Measurements from ENCODE around the gene KCNF1. TPM values are rescaled to one million over a fixed set of nuclear protein-coding genes. Genes with fewer than 3 reads are reported as not detected.

The KCNF1 gene
- total and polyA plus RNA-seq, 4 donors, result 0.09 TPM; not detected in 3

DNA sequence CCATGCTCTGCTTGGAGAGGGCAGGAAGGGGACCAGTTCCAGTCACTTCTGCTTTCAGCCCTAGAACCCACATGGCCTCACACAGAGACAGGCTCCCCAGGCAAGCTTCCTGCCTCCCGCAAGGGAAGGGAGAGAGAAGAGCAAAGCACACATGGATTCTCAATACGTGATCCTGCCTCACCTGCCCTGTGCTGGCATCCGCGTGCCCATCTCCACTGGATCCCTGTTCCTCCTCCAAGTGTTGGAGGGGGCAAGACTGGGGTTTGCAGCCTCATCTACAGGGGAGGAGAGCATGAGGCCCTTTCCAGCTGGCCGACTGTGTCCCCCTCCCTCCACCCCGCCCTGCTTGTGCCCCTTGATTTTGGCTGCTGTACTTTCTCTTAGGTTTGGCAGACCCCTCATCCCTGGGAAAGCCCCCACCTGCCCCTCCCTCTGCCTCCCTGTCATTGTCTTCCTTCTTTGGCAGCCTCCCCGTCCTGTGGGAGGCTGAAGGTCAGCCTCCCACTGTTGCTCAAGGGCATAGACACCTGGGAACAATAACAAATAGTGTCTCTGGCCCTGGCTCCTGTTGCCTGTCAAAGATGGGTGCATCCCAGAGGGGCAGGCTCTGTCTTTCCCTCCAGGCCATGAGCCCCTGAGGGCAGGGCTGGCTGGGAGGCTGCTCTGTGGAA is 22.7 kb downstream of the KCNF1 start (continued):
- TF ChIP-seq, protein P1, sequence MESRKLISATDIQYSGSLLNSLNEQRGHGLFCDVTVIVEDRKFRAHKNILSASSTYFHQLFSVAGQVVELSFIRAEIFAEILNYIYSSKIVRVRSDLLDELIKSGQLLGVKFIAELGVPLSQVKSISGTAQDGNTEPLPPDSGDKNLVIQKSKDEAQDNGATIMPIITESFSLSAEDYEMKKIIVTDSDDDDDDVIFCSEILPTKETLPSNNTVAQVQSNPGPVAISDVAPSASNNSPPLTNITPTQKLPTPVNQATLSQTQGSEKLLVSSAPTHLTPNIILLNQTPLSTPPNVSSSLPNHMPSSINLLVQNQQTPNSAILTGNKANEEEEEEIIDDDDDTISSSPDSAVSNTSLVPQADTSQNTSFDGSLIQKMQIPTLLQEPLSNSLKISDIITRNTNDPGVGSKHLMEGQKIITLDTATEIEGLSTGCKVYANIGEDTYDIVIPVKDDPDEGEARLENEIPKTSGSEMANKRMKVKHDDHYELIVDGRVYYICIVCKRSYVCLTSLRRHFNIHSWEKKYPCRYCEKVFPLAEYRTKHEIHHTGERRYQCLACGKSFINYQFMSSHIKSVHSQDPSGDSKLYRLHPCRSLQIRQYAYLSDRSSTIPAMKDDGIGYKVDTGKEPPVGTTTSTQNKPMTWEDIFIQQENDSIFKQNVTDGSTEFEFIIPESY (IDR thresholded peaks at IDR 0.05), result no peak

DNA sequence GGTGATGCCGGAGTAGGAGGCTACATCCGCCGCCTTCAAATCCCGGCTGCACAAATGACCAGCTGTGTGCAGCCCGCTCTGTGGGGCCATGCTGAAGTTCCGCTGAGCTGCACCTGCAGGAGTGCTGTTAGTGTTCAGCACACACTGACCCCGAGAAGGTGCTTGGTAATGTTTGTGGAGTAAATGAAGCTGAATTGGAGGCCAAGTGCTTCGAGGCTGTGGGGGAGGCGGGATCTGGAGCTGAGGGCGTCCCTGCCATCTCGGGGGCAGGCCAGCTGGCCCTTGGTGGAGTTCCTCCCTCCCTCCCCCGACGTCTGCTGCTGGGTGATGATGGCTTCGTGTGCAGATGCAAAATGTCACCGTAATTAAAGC is 23.2 kb downstream of the KCNF1 start:
- WGBS, result 75% methylated on average over 15 of the region's 15 CpGs
- no peaks in the 10 kb centered on the region for H3K4me1 ChIP-seq (ENCODE audit: control insufficient read depth in 4 of 4, insufficient read depth in 4 of 4, low read length in 3 of 4)
- no peak overlapping the region for H3K27ac ChIP-seq (ENCODE audit: low read depth in 1 of 2, low read length in 2 of 2)
- no peak overlapping the region for H3K4me3 ChIP-seq (ENCODE audit: low read depth in 1 of 3, low read length in 3 of 3)
- TF ChIP-seq, protein P2, sequence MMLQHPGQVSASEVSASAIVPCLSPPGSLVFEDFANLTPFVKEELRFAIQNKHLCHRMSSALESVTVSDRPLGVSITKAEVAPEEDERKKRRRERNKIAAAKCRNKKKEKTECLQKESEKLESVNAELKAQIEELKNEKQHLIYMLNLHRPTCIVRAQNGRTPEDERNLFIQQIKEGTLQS (IDR thresholded peaks at IDR 0.05), result no peak
- H3K9ac ChIP-seq (ENCODE audit: low read depth in 1 of 2, low read length in 2 of 2), result no peak overlapping the region
- peaks cover 0 to 2% (median 0%) of the 10 kb centered on the region in 4 donors for H3K27me3 ChIP-seq (ENCODE audit: control insufficient read depth in 4 of 4, insufficient read depth in 4 of 4, low read length in 3 of 4)
- no peak for DNase-seq (ENCODE audit: low spot score)
- no peaks in the 10 kb centered on the region for H3K36me3 ChIP-seq (ENCODE audit: control insufficient read depth in 4 of 4, insufficient read depth in 3 of 4, low read depth in 1 of 4, low read length in 3 of 4)
- peaks cover 0 to 6% (median 2%) of the 10 kb centered on the region in 4 donors for H3K9me3 ChIP-seq (ENCODE audit: control insufficient read depth in 4 of 4, low read length in 3 of 4)

DNA sequence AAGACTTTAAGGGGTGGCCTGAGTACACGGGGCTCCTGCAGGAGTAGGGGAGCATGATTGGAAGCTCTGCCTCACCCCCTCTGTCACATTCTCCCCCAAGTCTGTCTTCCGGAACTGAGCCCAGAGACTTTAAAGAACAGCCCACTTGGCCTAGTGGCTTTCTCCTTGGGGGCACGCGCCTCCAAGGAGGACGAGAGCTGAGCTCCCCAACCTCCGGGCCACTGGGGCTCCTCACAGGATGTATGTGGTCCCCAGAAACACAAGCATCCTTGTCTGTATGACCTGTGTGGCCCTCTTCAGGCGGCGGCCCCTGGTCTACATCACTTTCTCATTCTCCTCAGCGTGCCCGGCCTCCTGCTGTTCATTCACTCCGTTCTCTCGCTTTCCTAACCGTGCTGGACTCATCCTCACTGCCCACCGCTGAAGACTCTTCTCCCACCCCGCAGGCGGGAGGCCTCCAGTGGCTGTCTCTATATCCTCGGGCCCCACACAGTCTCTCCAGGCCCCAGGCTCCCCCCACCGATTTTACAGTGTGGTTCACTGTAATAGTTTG is 23.7 kb downstream of the KCNF1 start:
- Histone ChIP-seq H3K36me3 (ENCODE audit: control insufficient read depth in 4 of 4, insufficient read depth in 3 of 4, low read depth in 1 of 4, low read length in 3 of 4) (no peaks in the 10 kb centered on the region), H3K9ac (ENCODE audit: low read depth in 1 of 2, low read length in 2 of 2) (no peak overlapping the region), H3K9me3 (ENCODE audit: control insufficient read depth in 4 of 4, low read length in 3 of 4) (peaks cover 0 to 6% (median 2%) of the 10 kb centered on the region in 4 donors), H3K4me3 (ENCODE audit: low read depth in 1 of 3, low read length in 3 of 3) (no peak overlapping the region), H3K27ac (ENCODE audit: low read depth in 1 of 2, low read length in 2 of 2) (no peak overlapping the region), H3K27me3 (ENCODE audit: control insufficient read depth in 4 of 4, insufficient read depth in 4 of 4, low read length in 3 of 4) (peaks cover 0 to under 1% (median 0%) of the 10 kb centered on the region in 4 donors), H3K4me1 (ENCODE audit: control insufficient read depth in 4 of 4, insufficient read depth in 4 of 4, low read length in 3 of 4) (no peaks in the 10 kb centered on the region)
- DNase-seq (ENCODE audit: low spot score), result no peak
- no peak for TF ChIP-seq NR2F2 (IDR thresholded peaks at IDR 0.05)
- TF ChIP-seq YY1 (IDR thresholded peaks at IDR 0.05), result no peak
- TF ChIP-seq, protein P3, sequence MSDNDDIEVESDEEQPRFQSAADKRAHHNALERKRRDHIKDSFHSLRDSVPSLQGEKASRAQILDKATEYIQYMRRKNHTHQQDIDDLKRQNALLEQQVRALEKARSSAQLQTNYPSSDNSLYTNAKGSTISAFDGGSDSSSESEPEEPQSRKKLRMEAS (IDR thresholded peaks at IDR 0.05), result no peak
- no peak for TF ChIP-seq EGR1 (IDR thresholded peaks at IDR 0.05; ENCODE audit: low read depth in 2 of 2)
- no peak for TF ChIP-seq TAF1 (conservative IDR thresholded peaks at IDR 0.05)
- TF ChIP-seq HNF4G (IDR thresholded peaks at IDR 0.05), result no peak
- no peak for TF ChIP-seq GABPA (IDR thresholded peaks at IDR 0.05 in 1 of 2, conservative IDR thresholded peaks at IDR 0.05 in 1 of 2)
- TF ChIP-seq HNF4A (conservative IDR thresholded peaks at IDR 0.05), result no peak
- TF ChIP-seq SP1 (IDR thresholded peaks at IDR 0.05), result no peak
- no peak for TF ChIP-seq JUND (IDR thresholded peaks at IDR 0.05)
- TF ChIP-seq RAD21 (IDR thresholded peaks at IDR 0.05), result no peak
- TF ChIP-seq, protein P2 (IDR thresholded peaks at IDR 0.05), result no peak
- no peak for TF ChIP-seq FOXA2 (IDR thresholded peaks at IDR 0.05)
- TF ChIP-seq, protein P4, sequence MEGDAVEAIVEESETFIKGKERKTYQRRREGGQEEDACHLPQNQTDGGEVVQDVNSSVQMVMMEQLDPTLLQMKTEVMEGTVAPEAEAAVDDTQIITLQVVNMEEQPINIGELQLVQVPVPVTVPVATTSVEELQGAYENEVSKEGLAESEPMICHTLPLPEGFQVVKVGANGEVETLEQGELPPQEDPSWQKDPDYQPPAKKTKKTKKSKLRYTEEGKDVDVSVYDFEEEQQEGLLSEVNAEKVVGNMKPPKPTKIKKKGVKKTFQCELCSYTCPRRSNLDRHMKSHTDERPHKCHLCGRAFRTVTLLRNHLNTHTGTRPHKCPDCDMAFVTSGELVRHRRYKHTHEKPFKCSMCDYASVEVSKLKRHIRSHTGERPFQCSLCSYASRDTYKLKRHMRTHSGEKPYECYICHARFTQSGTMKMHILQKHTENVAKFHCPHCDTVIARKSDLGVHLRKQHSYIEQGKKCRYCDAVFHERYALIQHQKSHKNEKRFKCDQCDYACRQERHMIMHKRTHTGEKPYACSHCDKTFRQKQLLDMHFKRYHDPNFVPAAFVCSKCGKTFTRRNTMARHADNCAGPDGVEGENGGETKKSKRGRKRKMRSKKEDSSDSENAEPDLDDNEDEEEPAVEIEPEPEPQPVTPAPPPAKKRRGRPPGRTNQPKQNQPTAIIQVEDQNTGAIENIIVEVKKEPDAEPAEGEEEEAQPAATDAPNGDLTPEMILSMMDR (IDR thresholded peaks at IDR 0.05; ENCODE audit: low read depth, low read length, missing input control), result no peak
- TF ChIP-seq RXRA (IDR thresholded peaks at IDR 0.05), result no peak
- TF ChIP-seq FOXA1 (IDR thresholded peaks at IDR 0.05), result no peak
- TF ChIP-seq, protein P5, sequence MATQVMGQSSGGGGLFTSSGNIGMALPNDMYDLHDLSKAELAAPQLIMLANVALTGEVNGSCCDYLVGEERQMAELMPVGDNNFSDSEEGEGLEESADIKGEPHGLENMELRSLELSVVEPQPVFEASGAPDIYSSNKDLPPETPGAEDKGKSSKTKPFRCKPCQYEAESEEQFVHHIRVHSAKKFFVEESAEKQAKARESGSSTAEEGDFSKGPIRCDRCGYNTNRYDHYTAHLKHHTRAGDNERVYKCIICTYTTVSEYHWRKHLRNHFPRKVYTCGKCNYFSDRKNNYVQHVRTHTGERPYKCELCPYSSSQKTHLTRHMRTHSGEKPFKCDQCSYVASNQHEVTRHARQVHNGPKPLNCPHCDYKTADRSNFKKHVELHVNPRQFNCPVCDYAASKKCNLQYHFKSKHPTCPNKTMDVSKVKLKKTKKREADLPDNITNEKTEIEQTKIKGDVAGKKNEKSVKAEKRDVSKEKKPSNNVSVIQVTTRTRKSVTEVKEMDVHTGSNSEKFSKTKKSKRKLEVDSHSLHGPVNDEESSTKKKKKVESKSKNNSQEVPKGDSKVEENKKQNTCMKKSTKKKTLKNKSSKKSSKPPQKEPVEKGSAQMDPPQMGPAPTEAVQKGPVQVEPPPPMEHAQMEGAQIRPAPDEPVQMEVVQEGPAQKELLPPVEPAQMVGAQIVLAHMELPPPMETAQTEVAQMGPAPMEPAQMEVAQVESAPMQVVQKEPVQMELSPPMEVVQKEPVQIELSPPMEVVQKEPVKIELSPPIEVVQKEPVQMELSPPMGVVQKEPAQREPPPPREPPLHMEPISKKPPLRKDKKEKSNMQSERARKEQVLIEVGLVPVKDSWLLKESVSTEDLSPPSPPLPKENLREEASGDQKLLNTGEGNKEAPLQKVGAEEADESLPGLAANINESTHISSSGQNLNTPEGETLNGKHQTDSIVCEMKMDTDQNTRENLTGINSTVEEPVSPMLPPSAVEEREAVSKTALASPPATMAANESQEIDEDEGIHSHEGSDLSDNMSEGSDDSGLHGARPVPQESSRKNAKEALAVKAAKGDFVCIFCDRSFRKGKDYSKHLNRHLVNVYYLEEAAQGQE (IDR thresholded peaks at IDR 0.05), result no peak
- TF ChIP-seq, protein P1 (IDR thresholded peaks at IDR 0.05), result no peak
- WGBS, result 91% methylated on average over 18 of the region's 18 CpGs
